ENCODE measurements around the gene REEP5. TPM values are rescaled to one million over a fixed set of nuclear protein-coding genes. Genes with fewer than 3 reads are reported as not detected.

The REEP5 gene
- polyA plus RNA-seq, 1 donor (not counting 4 experiments of a cell fraction or from before 2014, with no cell fraction given) = 298 TPM

GRCh38 chr5:112968411-112969106 is 46.5 kb upstream of the REEP5 start:
- H3K4me3 ChIP-seq (ENCODE audit: control insufficient read depth in 2 of 3, extremely low read depth in 1 of 3, insufficient read depth in 2 of 3, low read depth in 1 of 3, low read length in 3 of 3) = no peak overlapping the region
- H3K9me3 ChIP-seq (ENCODE audit: control insufficient read depth, low read depth, low read length) = no peaks in the 10 kb centered on the region
- no peaks in the 10 kb centered on the region for H3K79me2 ChIP-seq (ENCODE audit: control insufficient read depth, insufficient read depth, low read length)
- H4K20me1 ChIP-seq (ENCODE audit: control insufficient read depth, extremely low read depth, insufficient read depth, low read length) = no peaks in the 10 kb centered on the region
- TF ChIP-seq EZH2 (IDR thresholded peaks at IDR 0.05; ENCODE audit: low read length) (no peak), CTCF (optimal IDR thresholded peaks at IDR 0.05 in 1 of 3, IDR thresholded peaks at IDR 0.05 in 1 of 3, conservative IDR thresholded peaks at IDR 0.05 in 1 of 3; ENCODE audit: extremely low read depth in 1 of 3, insufficient read depth in 2 of 3, low read length in 3 of 3) (no peak)
- H3K4me2 ChIP-seq (ENCODE audit: control insufficient read depth, extremely low read depth, insufficient read depth, low read depth, low read length) = no peak overlapping the region
- H3K9ac ChIP-seq (ENCODE audit: control insufficient read depth, extremely low read depth, insufficient read depth, low read length) = no peak overlapping the region
- H3K36me3 ChIP-seq (ENCODE audit: control insufficient read depth in 2 of 2, extremely low read depth in 1 of 2, insufficient read depth in 2 of 2, low read length in 2 of 2) = no peaks in the 10 kb centered on the region
- H3K9me1 ChIP-seq (ENCODE audit: control insufficient read depth, extremely low read depth, insufficient read depth, low read length) = no peaks in the 10 kb centered on the region
- FAIRE-seq = no peak
- peaks cover 4% of the 10 kb centered on the region for H3K4me1 ChIP-seq (ENCODE audit: control insufficient read depth, extremely low read depth, insufficient read depth, low read length)
- no peak for DNase-seq (ENCODE audit: low read depth, low spot score)
- no peaks in the 10 kb centered on the region for H3K27me3 ChIP-seq (ENCODE audit: control insufficient read depth, extremely low read depth, insufficient read depth, low read length)
- H2AFZ ChIP-seq (ENCODE audit: control insufficient read depth, low read length) = no peak overlapping the region
- dilution Hi-C loops (cut with MboI; ENCODE audit: extremely low pct_ligation_motif_present, low sequenced_read_pairs) = no loop called here
- H3K27ac ChIP-seq (ENCODE audit: control insufficient read depth, insufficient read depth, low read length) = no peak overlapping the region

- Histone ChIP-seq H2AFZ (ENCODE audit: control insufficient read depth, low read length) (no peak overlapping the region), H3K9ac (ENCODE audit: control insufficient read depth, extremely low read depth, insufficient read depth, low read length) (no peak overlapping the region), H3K27ac (ENCODE audit: control insufficient read depth, insufficient read depth, low read length) (no peak overlapping the region), H3K9me1 (ENCODE audit: control insufficient read depth, extremely low read depth, insufficient read depth, low read length) (no peaks in the 10 kb centered on the region), H3K4me1 (ENCODE audit: control insufficient read depth, extremely low read depth, insufficient read depth, low read length) (peaks cover 4% of the 10 kb centered on the region), H3K79me2 (ENCODE audit: control insufficient read depth, insufficient read depth, low read length) (no peaks in the 10 kb centered on the region), H4K20me1 (ENCODE audit: control insufficient read depth, extremely low read depth, insufficient read depth, low read length) (no peaks in the 10 kb centered on the region), H3K4me2 (ENCODE audit: control insufficient read depth, extremely low read depth, insufficient read depth, low read depth, low read length) (no peak overlapping the region), H3K27me3 (ENCODE audit: control insufficient read depth, extremely low read depth, insufficient read depth, low read length) (no peaks in the 10 kb centered on the region), H3K4me3 (ENCODE audit: control insufficient read depth in 2 of 3, extremely low read depth in 1 of 3, insufficient read depth in 2 of 3, low read depth in 1 of 3, low read length in 3 of 3) (no peak overlapping the region), H3K36me3 (ENCODE audit: control insufficient read depth in 2 of 2, extremely low read depth in 1 of 2, insufficient read depth in 2 of 2, low read length in 2 of 2) (no peaks in the 10 kb centered on the region), H3K9me3 (ENCODE audit: control insufficient read depth, low read depth, low read length) (no peaks in the 10 kb centered on the region)
- no peak for FAIRE-seq
- dilution Hi-C loops (cut with MboI; ENCODE audit: extremely low pct_ligation_motif_present, low sequenced_read_pairs) = no loop called here
- TF ChIP-seq CTCF (optimal IDR thresholded peaks at IDR 0.05 in 1 of 3, IDR thresholded peaks at IDR 0.05 in 1 of 3, conservative IDR thresholded peaks at IDR 0.05 in 1 of 3; ENCODE audit: extremely low read depth in 1 of 3, insufficient read depth in 2 of 3, low read length in 3 of 3) (no peak), EZH2 (IDR thresholded peaks at IDR 0.05; ENCODE audit: low read length) (no peak)
- no peak for DNase-seq (ENCODE audit: low read depth, low spot score)
Observed at GRCh38 chr5:112967520-112968083, 45.6 kb upstream of the REEP5 start.

Measured in keratinocyte (primary cell).